ENCODE results near the gene SPRR1B.
A peak's percentile ranks its signal among the peaks of the same experiment; 100 is the strongest.

The SPRR1B gene

GRCh38 chr1:153028766-153029165 lies 2.2 kb upstream of the SPRR1B start (continued):
- no peak for TF ChIP-seq ZBTB26 (tag by site-specific recombination; optimal IDR thresholded peaks at IDR 0.05)

- ChIA-PET CTCF (interaction anchor here (1.1 to 1.6 kb wide), 8 partner anchors 10 to 162 kb away, joined by 3 to 6 read pairs (median 4); partner anchors contain the start of genes SMCP and SPRR2D), POLR2A (no interaction called here)
- TF ChIP-seq ZNF398 (tag by site-specific recombination; IDR thresholded peaks at IDR 0.05) (no peak), SETDB1 (IDR thresholded peaks at IDR 0.05; ENCODE audit: insufficient read length, low read length) (no peak), ZNF670 (tag by site-specific recombination; IDR thresholded peaks at IDR 0.05; ENCODE audit: low read depth) (no peak)
- no peak overlapping the region for H3K27ac ChIP-seq (ENCODE audit: extremely low read depth, low read depth, low read length)
- no peaks in the 10 kb centered on the region for H3K36me3 ChIP-seq (ENCODE audit: control insufficient read depth in 2 of 2, insufficient read depth in 1 of 2, low read length in 2 of 2)
- no peak overlapping the region for H3K4me3 ChIP-seq (ENCODE audit: low read depth, low read length)
- H3K9me3 ChIP-seq (ENCODE audit: control insufficient read depth, insufficient read depth, low read depth, low read length), result no peaks in the 10 kb centered on the region
- no peaks in the 10 kb centered on the region for H3K4me1 ChIP-seq (ENCODE audit: control insufficient read depth, insufficient read depth, low read length)
These were observed 1.1 kb downstream of the SPRR1B start for GRCh38 chr1:153032073-153032472.

GRCh38 chr1:153032677-153033308 lies 1.8 kb downstream of the SPRR1B start:
- POLR2A ChIA-PET, result no interaction called here
- H3K9me3 ChIP-seq (ENCODE audit: control insufficient read depth, insufficient read depth, low read depth, low read length), result no peaks in the 10 kb centered on the region
- no peak overlapping the region for H3K4me3 ChIP-seq (ENCODE audit: low read depth, low read length)
- no peak for TF ChIP-seq TRIM28 (IDR thresholded peaks at IDR 0.05; ENCODE audit: borderline replicate concordance, low read length)
- no peak for TF ChIP-seq ZBTB20 (tag by site-specific recombination; IDR thresholded peaks at IDR 0.05)
- peak; percentile 15; the same call in 1 of the 2 replicates for TF ChIP-seq ZNF654 (tag by site-specific recombination; IDR thresholded peaks at IDR 0.05; ENCODE audit: low read depth)
- no peak for TF ChIP-seq ZNF558 (tag by site-specific recombination; IDR thresholded peaks at IDR 0.05)
- peak; percentile 81; the same call in 1 of the 2 replicates for TF ChIP-seq ZNF660 (tag by site-specific recombination; IDR thresholded peaks at IDR 0.05)
- TF ChIP-seq ZNF629 (tag by site-specific recombination; IDR thresholded peaks at IDR 0.05), result no peak
- H3K4me1 ChIP-seq (ENCODE audit: control insufficient read depth, insufficient read depth, low read length), result no peaks in the 10 kb centered on the region
- H3K27ac ChIP-seq (ENCODE audit: extremely low read depth, low read depth, low read length), result no peak overlapping the region
- CTCF ChIA-PET, result interaction anchor here (1.1 to 1.6 kb wide), 7 partner anchors 9 to 162 kb away, joined by 3 to 6 read pairs (median 4); partner anchors contain the start of genes SMCP and SPRR2D
- no peaks in the 10 kb centered on the region for H3K36me3 ChIP-seq (ENCODE audit: control insufficient read depth in 2 of 2, insufficient read depth in 1 of 2, low read length in 2 of 2)

- Histone ChIP-seq H3K4me3 (ENCODE audit: low read depth, low read length) (no peak overlapping the region), H3K36me3 (ENCODE audit: control insufficient read depth in 2 of 2, insufficient read depth in 1 of 2, low read length in 2 of 2) (no peaks in the 10 kb centered on the region), H3K9me3 (ENCODE audit: control insufficient read depth, insufficient read depth, low read depth, low read length) (no peaks in the 10 kb centered on the region), H3K27ac (ENCODE audit: extremely low read depth, low read depth, low read length) (no peak overlapping the region), H3K4me1 (ENCODE audit: control insufficient read depth, insufficient read depth, low read length) (no peaks in the 10 kb centered on the region)
- POLR2A ChIA-PET, result no interaction called here
- TF ChIP-seq ZSCAN30 (tag by site-specific recombination; IDR thresholded peaks at IDR 0.05) (no peak), ZNF157 (tag by site-specific recombination; IDR thresholded peaks at IDR 0.05) (no peak), ZNF416 (tag by site-specific recombination; IDR thresholded peaks at IDR 0.05) (no peak), ZNF521 (tag by site-specific recombination; IDR thresholded peaks at IDR 0.05) (no peak), TSHZ1 (tag by site-specific recombination; IDR thresholded peaks at IDR 0.05; ENCODE audit: borderline replicate concordance) (no peak), ZNF239 (tag by site-specific recombination; IDR thresholded peaks at IDR 0.05) (no peak), ZNF140 (tag by site-specific recombination; IDR thresholded peaks at IDR 0.05) (no peak)
- CTCF ChIA-PET, result interaction anchor here (0.6 kb wide), 1 partner anchor 36 kb away, joined by 3 read pairs; no protein-coding TSS in a partner anchor
These were observed 4.2 kb downstream of the SPRR1B start for GRCh38 chr1:153035211-153035610.

All from HEK293 (cell line).